HG02623 (cell line): ENCODE data around the gene SYTL3.
"Not testable (repeated sequence)": the region's sequence is repeated elsewhere in the genome, so short reads cannot be mapped to it uniquely, and the experiment has no call there.

Experiments used
- ATAC-seq: cut with Tn5 transposase; IDR thresholded peaks from one replicate; pipeline ENCODE4 v1.9.1; 2021; ENCODE audit warnings: moderate library complexity; ENCODE audit not compliant: unreplicated experiment

SYTL3 gene

GRCh38 chr6:158621694-158622544 lies 27.9 kb upstream of the SYTL3 start:
- ATAC-seq: no peak

GRCh38 chr6:158622545-158623190 lies 27.2 kb upstream of the SYTL3 start:
- ATAC-seq: no peak

- ATAC-seq: no peak
Measured at GRCh38 chr6:158624684-158625682, 24.9 kb upstream of the SYTL3 start.

GRCh38 chr6:158625881-158626305 lies 24.0 kb upstream of the SYTL3 start:
- ATAC-seq: no peak

DNA sequence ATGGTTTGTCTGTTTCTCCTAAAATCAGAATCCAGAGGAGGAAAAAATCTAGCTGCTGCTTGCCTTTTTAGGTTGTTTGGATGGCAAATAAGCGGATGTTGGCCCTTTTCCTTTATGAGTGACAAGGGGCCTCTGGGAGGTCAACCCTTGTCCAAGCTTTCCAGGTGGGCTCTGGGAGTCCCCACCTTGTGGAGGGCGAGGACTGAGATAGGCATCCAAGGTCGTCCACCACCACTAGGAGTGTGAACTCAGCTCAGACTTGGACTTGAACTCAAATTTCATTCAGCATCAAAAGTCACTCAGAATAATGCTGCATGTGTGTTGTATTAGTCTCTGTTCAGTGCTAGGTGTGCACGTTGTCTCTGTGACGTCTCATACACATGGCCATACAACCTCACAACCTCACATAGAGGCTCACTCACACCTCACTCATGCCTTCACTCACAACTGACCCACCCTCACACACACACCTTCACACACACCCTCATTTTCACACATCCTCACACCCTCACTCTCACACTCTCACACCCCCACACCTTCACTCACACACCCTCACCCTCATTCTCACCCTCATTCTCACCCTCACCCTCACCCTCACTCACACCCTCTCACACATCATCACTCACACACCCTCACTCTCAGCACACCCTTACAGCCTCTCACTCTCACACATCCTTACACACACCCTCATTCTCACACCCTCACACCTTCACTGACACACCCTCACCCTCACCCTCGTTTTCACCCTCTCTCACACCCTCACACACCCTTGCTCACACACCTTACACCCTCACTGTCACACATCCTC lies 23.3 kb upstream of the SYTL3 start:
- no peak for ATAC-seq

GRCh38 chr6:158627168-158627939 lies 22.5 kb upstream of the SYTL3 start:
- no peak for ATAC-seq

DNA sequence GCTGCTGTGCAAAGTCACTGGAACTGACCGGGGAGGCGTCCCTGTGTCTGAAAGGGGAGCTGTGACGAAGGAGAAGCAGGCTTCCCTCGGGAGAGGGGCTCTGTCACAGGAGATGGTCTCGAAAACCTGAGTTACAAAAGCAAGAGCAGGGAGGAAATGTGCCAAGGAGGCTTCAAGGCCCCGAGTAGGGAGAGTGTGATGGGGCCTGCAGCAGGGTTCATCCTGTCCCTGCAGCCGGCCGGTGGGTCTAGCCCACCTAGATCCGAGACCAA lies 22.0 kb upstream of the SYTL3 start:
- no peak for ATAC-seq

DNA sequence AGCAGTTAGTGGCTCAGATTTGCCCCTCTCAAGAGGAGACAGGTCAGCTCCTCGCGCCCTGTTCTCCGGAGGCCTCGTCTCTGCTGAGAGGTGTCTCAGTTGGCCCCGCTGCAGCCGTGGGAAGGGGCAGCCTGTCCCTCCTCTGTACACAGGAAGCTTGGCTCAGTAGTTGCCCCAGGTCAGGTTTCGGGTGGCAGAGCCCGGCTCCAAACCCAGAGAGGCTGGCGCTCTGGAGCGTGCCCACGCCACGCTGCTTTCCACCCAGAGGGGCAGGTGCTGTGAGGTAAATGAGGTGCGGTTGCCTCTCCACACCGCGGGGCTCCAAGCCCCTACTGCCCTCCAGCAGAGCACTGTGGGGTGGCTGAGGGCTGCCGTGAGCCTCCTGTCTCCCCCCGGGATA lies 21.3 kb upstream of the SYTL3 start:
- no peak for ATAC-seq

GRCh38 chr6:158629367-158630221 lies 20.3 kb upstream of the SYTL3 start:
- ATAC-seq: no peak

- no peak for ATAC-seq
Measured at GRCh38 chr6:158630938-158631616, 18.8 kb upstream of the SYTL3 start.

DNA sequence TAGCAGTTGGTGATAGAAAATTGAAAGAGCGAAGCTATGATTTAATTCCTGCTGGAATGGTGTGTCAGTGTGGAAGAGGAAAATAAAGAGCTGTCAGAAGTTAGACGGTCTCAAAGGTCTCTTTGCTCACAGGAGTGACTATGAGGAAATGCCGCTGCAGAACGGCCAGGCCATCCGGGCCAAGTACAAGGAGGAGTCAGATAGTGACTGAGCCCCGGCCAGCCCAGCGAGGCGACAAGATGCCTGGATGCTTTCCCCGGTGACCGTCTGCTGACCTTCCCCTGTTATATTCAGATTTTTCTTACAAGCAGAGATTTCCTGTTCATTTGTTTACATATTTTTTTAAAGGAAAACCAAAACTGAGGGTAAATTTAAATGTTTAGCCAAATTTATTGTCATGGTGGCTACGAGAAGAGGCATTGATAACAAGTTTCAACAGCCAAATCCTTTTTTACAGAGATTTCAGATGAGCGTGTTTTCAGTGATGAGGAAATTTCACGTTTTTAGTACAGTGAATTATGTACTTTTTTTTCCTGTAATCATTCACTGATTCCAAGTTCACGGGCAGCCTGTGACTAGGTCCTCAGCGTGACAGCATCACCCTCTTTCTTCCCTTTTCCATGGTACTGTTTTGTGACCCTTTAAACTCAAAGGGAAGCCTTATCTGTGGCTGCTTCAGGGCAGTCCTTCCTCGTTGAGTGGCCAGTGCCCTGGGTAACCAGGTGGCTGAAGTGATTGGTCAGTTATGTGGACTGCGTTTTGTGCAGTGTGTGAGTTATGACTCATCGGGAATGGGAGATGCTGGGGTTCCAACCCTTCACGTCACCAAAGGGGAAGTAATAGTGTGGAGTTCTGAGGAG lies 17.9 kb upstream of the SYTL3 start:
- ATAC-seq: no peak

DNA sequence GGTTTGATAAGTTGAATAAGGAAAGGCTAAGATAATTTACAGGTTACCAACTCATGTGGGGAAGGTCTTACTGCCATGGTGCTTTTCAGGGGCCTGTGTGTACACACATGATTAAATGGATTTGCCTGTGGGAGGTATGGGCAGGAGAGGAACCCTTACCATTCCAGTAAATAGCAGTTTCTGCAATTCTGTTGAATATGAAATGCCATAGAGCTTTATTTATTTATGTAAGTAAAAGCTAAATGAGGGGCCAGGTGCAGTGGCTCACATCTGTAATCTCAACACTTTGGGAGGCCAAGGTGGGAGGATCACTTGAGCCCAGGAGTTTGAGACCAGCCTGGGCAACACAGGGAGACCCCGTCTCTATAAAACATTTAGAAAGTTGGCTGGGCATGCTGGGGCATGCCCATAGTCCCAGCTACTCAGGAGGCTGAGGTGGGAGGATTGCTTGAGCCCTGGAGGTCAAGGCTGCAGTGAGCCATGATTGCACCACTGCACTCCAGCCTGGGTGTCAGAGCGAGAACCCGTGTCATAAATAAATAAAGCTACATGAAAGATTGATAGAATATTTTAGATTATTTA lies 17.2 kb upstream of the SYTL3 start:
- ATAC-seq: not testable (repeated sequence)

DNA sequence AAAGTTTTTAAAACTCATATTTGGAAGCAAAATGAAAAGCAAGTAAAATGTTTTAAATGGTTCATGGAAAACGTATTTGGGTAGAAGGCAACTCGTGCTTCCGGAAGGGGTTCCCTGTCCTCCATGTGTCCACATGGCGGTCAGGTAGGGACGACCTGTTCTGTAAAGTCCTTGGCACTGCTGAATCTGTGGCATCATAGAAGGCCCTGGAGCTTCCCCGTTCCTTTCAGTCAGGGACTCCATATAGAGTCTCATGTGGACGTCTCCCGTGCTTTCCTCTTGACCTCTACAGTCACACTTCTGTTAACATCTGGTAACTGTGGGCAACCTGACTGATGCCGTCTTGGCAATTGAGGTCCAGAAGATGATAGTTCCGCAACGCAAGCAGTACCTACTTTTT lies 16.7 kb upstream of the SYTL3 start:
- no peak for ATAC-seq

- no peak for ATAC-seq
Measured at GRCh38 chr6:158634695-158635426, 15.0 kb upstream of the SYTL3 start.

DNA sequence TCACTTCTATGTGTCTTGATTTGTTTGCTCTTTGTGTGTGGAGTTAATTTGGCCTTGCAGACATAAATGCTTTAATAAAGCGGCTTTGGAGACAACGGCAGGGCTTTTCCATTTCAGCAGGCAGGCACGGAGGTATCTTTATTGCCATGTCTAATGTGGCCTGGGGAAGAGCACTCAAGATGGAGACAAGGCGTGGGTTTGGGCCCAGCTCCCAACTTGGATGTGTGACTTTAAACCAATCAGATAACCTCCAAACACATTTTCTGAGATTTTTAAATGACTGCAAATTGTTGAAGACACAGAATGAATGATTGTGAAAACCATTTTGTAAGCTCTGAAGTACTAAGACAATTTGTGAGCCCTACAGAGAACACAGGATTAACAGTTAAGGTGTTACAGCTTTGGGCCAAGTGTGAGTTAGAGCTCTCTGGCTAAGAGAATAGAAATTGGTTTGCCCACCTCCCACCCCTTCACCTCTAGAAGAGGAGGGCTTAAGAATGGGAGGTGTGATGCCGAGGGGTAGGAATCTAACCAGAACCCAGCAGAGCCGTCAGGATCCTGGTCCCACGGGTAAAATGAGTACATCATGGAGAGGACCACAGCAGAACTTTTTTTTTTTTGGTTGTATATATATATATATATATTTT lies 14.3 kb upstream of the SYTL3 start:
- ATAC-seq: no peak

GRCh38 chr6:158636778-158637177 lies 13.1 kb upstream of the SYTL3 start:
- no peak for ATAC-seq
